H54 (cell line): ENCODE measurements around the gene PDSS2.
"Not testable (repeated sequence)": the region's sequence is repeated elsewhere in the genome, so short reads cannot be mapped to it uniquely, and the experiment has no call there.

ENCODE experiments used
- DNase-seq: peaks from one replicate; pipeline ENCODE4 v3.0.0; 2011; ENCODE audit warnings: low spot score, mixed read lengths; ENCODE audit not compliant: insufficient read length
- FAIRE-seq: peaks from 3 replicates; lab custom pipeline; 2011; peaks lifted over from hg19 to GRCh38; lab: Jason Lieb, UNC
- POLR2A ChIP-seq: IDR thresholded peaks from 2 replicates; pipeline ENCODE4 v1.6.1; 2011; ENCODE audit warnings: low read depth, mild to moderate bottlenecking, low read length

PDSS2 gene

GRCh38 chr6:107447663-107448216 lies 11.6 kb downstream of the PDSS2 start:
- no peak for DNase-seq
- FAIRE-seq, result no peak
- no peak for TF ChIP-seq POLR2A

GRCh38 chr6:107444277-107444676 lies 15.1 kb downstream of the PDSS2 start:
- TF ChIP-seq POLR2A, result no peak
- FAIRE-seq, result no peak
- no peak for DNase-seq

GRCh38 chr6:107443608-107444267 lies 15.6 kb downstream of the PDSS2 start:
- FAIRE-seq (no peak), DNase-seq (no peak)
- TF ChIP-seq POLR2A, result no peak

- TF ChIP-seq POLR2A, result no peak
- DNase-seq, result no peak
- FAIRE-seq, result no peak
These were observed 16.3 kb downstream of the PDSS2 start for GRCh38 chr6:107442938-107443607.

GRCh38 chr6:107441682-107442081 lies 17.7 kb downstream of the PDSS2 start:
- no peak for DNase-seq
- TF ChIP-seq POLR2A, result no peak
- no peak for FAIRE-seq

GRCh38 chr6:107440936-107441335 lies 18.4 kb downstream of the PDSS2 start:
- no peak for TF ChIP-seq POLR2A
- DNase-seq, result no peak
- no peak for FAIRE-seq

GRCh38 chr6:107439406-107439805 lies 20.0 kb downstream of the PDSS2 start:
- DNase-seq, result no peak
- no peak for FAIRE-seq
- no peak for TF ChIP-seq POLR2A

- DNase-seq, result no peak
- no peak for FAIRE-seq
- no peak for TF ChIP-seq POLR2A
These were observed 21.7 kb downstream of the PDSS2 start for GRCh38 chr6:107437691-107438090.

- TF ChIP-seq POLR2A, result no peak
- no peak for DNase-seq
- no peak for FAIRE-seq
These were observed 22.5 kb downstream of the PDSS2 start for GRCh38 chr6:107436881-107437280.

- DNase-seq (no peak), FAIRE-seq (no peak)
- no peak for TF ChIP-seq POLR2A
These were observed 23.6 kb downstream of the PDSS2 start for GRCh38 chr6:107435798-107436197.

GRCh38 chr6:107434812-107435211 lies 24.6 kb downstream of the PDSS2 start:
- FAIRE-seq (no peak), DNase-seq (no peak)
- TF ChIP-seq POLR2A, result no peak

GRCh38 chr6:107425951-107426350 lies 33.4 kb downstream of the PDSS2 start:
- FAIRE-seq, DNase-seq: not testable (repeated sequence)

GRCh38 chr6:107423474-107423990 lies 35.8 kb downstream of the PDSS2 start:
- DNase-seq (no peak), FAIRE-seq (no peak)

GRCh38 chr6:107421696-107422256 lies 37.6 kb downstream of the PDSS2 start:
- no peak for FAIRE-seq
- DNase-seq, result no peak
- no peak for TF ChIP-seq POLR2A

More at GRCh38 chr6:107423474-107423990, 35.8 kb downstream of the PDSS2 start:
- TF ChIP-seq POLR2A, result no peak

- no peak for DNase-seq
- no peak for FAIRE-seq
- TF ChIP-seq POLR2A, result no peak
These were observed 39.6 kb downstream of the PDSS2 start for GRCh38 chr6:107419733-107420132.
